ENCODE data around the gene GATB.

The GATB gene

DNA sequence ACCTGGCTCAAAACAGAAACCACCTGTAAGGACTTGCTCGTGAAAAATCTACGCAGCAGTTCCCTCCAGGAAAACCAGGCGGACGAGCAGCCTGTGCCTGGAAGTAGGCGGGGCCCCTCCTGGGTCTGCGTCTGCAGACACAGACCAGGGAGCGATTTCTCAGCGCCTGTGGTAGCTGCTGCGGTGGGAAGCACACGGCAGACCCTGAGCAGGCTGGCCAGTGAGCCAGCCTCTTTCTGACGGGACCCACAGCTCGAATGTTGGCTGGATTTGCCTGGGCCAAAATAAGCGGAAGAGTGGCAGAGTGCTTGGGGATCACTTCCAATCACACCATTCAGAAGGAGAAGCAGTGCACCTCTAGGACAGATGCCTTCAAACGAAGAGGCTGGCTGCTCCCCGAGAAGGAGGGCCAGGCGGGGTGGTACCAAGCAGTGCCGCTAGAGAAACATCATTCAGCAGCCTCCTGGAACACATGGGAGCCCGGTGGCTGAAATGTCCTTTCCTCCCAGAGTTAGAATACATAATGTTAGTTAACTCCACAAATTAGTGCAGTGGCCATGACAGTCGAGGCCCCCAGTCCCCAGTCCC lies 85.9 kb downstream of the GATB start:
- DNase-seq (ENCODE audit: low read depth in 2 of 2): no peak

DNA sequence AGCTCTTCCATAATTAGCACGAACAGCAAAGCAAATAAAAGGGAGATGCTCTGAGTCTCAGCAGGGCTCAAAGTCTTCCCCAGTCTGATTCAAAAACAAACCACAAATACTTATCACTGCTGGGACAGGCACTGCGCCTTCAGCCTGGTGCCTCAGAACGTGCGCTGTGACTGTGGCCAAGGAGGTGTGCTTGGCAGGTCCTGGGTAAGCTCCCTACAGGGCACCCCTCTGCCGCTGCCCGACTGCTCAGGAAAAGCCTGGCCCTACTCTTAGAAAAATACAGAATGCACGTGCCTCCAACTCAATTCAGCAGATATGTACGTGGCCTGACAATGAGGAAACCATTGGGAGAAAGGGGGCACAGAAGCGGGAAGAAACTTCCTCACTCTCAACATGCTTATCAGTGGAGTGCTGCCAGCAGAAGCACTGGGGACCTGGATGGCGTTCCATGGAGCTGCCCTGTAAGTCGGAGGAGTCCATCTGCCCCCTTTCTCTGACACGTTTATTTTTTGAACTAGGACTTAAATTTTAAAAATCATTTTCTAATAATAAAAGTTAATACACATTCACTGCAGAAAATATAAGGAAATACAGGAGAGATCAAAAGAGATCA lies 86.8 kb downstream of the GATB start:
- DNase-seq (ENCODE audit: low read depth in 2 of 2): no peak

DNA sequence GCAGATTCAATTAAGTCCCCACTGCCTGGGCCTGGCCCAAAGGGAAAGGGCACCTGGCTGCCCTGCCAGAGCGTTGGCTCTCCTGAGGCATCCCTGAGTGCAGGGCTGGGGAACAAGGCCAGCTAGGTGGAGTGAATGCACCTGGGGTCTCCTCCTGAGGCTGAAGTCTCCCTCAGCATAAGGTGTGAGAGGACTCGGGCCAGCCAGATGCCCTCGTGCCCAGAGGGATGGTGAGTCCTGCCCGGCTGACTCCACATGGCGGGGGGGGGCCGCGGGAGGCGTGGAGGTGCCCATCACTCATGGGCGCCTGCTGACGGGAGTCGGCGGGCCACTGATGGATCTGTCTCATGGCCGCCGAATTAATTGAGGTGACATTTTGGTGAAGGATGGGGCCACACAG lies 87.8 kb downstream of the GATB start:
- no peak for DNase-seq (ENCODE audit: low read depth in 2 of 2)

DNA sequence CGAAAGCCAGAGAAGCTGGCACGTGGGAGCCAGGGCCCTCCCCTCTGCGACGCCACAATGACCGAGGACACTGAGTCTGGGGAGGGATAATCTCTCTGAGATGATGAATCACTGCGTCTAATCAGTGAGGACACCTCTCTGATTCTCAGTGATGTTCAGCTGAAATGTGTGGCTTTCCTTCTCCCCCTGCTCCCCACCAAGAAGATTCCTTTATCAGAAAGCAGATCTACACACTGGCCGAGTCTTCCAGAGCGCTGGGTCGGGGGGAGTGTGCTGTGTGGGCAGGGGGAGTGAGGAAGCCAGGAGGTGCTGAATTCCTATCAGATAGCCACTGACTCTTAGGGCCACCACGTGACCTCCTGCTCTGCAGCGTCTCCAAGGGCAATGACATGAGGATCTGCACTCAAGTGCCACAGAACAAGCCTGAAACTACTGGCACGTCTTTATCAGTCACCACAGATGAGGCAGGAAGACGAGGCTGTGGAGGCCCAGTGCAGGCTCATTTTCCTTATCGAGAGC lies 89.2 kb downstream of the GATB start:
- DNase-seq (ENCODE audit: low read depth in 2 of 2): no peak

DNA sequence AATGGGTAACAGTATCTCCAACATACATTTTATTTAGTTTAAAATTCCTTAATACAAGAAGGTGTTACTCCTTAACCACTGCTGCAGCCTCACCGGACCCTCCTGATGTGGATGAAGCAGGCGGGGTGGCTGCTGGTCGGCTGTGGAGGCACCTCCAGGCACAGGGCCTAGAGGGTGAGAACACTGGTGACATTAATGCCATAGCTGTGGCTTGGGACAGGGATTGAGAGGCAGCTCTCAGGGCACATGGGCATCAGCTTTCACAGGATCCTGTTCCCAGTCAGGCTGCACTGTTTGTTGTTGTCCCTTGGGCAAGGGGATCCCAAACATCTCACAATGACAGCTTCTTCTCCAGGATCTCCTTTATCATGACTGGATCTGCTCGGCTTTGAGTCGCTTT lies 90.0 kb downstream of the GATB start:
- DNase-seq (ENCODE audit: low read depth in 2 of 2): no peak

DNA sequence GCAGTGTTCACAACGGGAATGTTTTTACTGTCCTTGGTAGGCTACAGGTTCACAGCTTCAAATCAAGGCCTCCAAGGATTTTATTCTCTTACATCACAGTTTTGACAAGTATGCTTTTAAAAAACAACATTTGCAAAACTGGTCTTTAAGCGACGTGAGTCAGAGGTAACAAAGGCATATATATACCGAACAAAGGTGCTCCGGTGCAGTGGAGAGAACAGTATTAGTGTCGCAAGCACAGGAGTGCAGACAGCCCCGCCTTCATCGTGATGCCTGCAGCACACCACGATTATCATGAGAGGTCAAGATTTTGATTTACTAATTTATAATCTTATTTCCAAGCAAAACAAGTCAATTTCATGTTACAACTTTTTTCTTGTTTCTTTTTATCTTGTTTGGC lies 90.8 kb downstream of the GATB start:
- DNase-seq (ENCODE audit: low read depth in 2 of 2): no peak

DNA sequence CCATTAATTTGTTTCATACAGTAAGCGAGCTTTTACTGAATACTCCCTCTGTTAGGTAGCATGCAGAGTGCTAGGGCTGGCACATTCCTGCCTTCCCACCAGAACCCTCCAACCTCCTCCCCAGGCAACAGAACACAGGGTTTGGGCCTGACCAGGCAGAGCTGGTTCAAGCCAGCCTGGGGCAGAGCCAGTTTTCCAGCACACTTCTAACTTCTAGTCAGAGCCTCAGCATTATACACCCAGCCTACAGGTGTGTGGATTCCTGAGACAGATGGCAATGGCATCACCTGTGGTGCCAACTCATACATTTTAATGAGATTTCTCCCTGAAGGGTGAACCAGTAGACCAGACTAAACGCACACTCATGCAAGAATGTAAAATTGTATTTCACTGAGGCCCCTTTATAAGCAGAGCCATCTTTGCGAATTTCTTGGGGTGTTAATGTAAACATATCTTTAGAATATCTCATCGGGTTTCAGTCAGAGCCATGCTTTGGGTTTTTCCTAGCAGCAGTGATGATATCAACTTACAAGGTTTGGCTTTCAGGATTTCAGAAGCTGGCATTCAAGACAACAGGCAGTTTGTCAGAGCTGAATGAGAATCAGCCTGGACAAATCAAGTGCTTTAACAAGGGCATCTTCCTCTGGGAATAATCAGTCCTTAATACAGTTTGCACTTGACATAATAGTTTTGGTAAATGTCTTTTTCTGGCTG lies 92.0 kb downstream of the GATB start:
- DNase-seq (ENCODE audit: low read depth in 2 of 2): no peak

DNA sequence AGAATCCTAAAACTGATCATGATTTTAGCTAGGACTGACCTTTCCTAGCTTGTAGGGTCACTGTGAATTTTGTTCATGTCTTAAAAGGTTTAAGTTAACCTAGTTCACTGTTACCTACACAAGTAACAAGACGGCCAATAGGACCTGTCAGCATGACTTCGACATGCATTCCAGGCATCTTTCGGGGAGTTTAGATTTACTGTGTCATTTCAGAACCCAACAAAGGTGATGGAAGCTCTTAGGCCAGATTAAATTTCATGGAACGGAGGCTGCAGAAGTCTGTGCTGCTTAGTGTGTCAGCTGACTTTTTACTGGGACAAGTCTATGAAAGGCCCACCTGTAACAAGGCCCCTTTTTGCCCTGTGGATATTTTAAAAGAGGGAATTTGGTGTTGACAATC lies 93.1 kb downstream of the GATB start:
- DNase-seq (ENCODE audit: low read depth in 2 of 2): no peak

DNA sequence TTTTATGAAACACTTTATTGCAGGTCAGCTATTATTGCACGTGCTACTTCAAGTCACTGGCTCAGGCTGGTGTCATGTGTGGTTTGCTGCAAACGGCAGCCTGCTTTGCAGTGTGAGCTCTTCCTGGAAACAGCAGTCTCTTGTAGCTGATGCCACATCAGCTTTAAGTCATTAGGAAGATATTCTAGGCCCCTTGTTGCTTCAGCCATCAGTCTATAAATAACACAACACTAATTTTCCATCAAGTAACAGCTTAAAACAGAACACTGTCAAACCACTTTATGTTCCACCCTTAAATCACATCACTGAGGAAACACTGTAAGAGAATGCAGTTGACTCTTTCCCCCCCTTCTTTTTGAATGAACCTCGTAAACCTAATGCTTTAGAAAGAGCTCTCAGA lies 93.8 kb downstream of the GATB start:
- no peak for DNase-seq (ENCODE audit: low read depth in 2 of 2)

DNA sequence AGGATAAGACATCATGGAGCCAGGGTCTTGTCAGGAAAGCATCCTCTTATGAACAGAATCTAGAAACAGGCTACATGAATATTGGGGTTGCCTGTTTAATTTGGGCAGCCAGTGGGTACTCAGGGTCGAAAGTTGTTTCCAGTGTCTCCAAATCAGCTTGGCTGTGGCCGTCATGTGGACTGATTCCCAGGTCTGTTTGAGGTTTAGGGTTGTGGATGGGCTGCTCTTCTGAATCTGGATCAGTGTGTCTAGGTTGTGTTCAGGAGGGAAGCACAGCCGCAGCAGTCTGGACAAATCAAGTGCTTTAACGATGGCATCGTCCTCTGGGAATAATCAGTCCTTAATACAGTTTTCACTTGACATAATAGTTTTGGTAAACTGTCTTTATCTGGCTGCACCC lies 94.3 kb downstream of the GATB start:
- DNase-seq (ENCODE audit: low read depth in 2 of 2): no peak

DNA sequence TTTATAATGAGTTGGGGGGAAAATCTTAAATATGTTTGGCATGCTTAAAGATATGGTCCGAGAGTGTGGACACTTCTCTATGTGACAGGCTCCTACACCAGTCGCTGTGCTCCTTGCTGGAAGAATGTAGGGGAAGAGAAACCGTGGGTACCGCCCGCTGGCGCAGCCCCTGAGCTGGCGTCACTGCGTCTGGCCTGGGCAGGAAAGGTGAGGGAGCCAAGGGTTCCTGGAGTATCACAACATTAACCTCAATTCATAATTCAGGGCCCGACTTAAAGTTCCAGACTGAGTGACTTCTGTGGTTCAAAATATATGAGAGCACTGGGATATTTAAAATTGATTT lies 95.1 kb downstream of the GATB start:
- no peak for DNase-seq (ENCODE audit: low read depth in 2 of 2)

DNA sequence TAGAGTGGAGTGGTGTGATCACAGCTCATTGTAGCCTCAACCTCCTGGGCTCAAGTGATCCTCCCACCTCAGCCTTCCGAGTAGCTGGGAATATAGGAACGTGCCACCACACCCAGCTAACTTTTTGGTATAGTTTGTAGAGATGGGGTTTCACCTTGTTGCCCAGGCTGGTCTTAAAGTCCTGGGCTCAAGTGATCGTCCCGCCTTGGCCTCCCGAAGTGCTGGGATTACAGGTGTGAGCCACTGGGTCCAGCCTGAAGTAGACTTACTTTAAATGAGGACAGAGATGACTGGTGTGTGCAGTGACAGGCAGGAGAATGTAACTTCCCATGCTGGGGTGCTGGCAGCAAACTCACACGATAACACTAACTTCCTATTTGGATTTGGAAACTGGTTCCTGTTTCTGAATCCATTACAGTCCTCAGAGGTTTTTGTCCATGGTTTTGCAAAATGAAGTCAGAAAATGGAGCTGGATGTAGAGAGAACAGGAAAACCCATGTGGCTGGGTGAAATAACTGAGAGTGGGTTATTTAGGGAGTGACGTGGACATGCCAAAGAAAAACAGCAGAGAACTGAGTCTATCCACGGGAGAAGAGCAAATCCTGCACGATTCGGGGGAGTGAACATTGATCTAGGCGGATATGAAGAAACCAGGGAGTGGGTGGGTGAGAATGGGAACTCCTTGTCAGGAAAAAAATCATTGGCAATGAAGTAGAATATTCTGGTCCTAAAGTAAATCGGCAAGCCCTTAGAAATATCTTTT lies 95.6 kb downstream of the GATB start:
- DNase-seq (ENCODE audit: low read depth in 2 of 2): no peak

DNA sequence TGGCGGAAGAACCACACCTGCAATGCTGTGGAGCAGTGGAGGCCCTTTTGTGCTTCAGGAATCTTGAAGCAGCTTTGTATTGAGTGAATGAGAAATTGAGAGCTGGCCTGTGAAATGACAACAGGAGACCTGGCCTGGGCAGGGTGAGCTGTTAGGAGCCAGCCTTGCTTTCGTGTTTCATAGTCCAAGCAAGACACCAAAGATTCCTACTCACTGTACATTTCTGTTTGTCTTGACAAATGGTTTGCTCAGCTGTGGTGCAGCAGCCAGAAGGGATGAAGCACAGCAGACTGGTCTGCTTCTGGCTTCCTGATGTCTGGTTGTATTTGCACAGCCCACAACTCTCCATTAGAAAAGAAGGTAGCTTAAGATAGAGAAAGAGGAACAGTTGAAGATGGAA lies 96.5 kb downstream of the GATB start:
- no peak for DNase-seq (ENCODE audit: low read depth in 2 of 2)

DNA sequence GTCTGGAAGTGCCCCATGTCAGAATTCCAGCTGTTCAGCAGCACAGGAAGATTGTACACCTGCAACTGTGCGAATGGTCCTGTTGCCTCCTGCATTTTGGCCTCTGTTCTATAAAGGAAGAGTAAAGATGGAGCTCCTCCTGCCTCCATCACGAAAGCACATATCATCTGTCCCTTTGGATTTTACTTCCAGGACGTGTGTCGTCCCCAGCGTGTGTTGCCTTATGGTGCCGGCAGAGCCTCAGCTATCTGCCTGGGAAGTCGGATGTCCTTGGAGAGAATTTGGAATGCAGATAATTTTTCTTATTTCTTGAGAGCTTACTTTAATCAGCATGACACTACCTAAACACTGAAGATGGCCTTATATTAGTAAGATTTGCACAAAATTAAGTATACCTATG lies 97.7 kb downstream of the GATB start:
- DNase-seq (ENCODE audit: low read depth in 2 of 2): no peak

DNA sequence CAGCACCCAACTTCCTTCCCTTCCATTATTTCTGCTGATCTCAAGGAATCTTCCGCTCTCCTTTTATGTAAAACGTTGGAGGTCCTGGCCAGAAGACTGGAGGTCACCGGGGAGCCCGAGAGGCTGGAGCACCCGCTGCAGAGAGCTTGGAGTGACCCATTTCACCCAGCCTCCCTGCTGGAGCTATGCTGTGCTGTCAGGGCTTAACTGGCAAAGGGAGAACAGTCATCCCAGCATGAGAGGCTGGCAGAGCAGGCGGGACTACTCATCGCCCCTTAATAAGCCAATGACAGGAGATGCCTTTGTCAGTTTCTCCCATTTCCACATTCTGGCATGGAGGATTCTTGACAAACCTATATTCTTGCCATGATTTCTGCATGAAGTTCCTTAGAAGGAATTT lies 98.9 kb downstream of the GATB start:
- no peak for DNase-seq (ENCODE audit: low read depth in 2 of 2)

DNA sequence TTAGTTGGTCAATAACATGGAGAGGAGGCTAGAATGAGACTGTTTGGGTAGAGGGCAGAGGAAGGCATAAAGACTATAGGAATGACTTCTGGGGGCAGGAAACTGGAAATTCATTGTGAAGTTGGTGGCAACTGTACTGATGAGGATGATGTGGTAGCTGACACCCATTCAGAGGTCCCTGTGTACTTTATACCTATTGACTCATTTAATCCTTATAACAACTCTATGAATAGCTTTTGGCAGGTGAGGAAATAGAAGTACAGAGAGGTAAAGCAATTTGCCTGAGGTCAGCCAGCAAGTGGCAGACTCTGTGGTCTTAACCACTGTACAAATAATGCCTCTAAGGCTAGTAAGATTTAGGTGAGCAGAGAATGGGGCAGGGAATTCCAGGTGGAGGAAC lies 100.1 kb downstream of the GATB start:
- DNase-seq (ENCODE audit: low read depth in 2 of 2): no peak

DNA sequence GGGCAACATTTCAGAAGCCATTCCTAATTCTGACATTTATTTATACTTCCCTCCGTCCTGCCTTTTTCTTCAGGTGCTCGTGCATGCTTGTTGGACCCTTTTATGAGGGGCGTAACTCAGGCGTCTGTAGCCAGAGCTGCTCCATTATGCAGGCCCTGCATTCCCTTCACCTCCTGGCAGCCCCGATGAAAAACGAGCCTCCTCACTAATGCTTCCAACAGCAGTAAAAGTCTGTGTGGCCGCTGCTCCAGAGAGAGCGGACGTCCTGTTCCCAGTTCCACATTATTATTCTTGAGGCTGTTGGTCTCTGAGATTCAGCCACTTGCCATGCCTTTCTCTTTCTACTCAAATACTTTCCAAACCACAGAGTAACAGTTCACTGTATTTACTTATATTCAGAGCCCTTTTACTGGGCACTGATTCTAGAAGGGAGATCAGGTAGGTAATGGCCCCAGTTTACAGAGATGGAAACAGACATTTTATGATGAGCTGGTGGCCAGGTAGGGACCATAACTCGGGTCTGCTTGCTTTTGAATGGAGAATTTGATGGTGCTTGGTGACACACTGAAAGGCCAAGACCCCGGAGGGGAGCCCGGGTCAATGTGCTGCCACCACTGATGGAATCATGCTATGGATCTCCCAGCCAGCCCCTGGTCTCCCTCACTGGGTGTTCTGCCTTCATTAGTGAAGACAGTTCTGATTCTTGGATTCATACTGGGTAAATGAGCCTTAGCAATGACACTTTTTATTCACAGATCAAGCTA lies 101.0 kb downstream of the GATB start:
- no peak for DNase-seq (ENCODE audit: low read depth in 2 of 2)

DNA sequence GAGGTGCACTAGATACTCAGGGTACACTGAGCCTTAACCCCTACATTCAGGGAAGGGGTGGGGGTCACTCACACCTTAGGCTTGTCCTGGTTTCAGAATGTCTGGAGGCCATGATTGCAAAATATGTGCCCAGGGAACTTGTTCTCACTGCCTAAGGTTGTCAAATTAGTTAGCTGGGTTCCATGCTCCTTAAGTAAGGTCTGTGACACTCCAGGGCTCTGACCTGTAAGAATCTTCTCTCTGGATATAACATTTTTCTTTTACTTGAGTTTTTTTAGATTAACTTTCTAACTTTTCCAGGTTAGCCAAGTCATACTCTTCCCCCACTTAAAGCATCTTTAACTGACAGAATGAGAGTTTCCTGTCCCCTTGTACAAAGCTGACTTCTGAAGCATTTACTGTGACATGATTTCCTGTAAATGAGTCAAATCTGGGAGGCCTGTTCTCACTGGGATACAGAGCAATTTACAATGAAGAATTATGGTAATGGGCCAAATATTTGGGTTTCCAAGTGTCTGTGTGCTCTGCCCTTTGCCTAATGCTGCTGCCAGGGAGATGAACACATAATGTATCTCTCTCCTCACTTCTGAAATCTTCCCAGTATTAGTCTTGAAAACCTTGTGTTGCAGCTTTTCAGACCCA lies 101.7 kb downstream of the GATB start:
- DNase-seq (ENCODE audit: low read depth in 2 of 2): no peak

DNA sequence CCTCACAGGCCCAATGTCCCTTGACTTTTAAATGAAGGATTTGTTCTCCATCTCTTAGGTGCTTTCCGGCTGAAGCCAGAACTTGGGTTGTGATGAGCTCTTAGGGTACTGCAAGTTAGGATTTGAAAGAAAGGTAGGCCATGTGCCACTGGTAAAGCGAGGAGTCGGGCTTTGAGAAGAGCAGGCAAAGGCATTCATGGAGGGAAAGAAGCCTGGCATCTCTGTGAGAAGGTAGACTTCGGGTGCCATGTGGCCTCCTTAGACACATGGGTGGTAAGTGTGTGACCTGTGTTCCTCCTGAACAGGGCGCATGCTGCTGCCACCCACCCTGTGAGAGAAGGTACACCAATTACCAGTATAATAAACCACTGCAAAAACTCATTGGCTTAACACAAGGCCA lies 102.9 kb downstream of the GATB start:
- no peak for DNase-seq (ENCODE audit: low read depth in 2 of 2)

DNA sequence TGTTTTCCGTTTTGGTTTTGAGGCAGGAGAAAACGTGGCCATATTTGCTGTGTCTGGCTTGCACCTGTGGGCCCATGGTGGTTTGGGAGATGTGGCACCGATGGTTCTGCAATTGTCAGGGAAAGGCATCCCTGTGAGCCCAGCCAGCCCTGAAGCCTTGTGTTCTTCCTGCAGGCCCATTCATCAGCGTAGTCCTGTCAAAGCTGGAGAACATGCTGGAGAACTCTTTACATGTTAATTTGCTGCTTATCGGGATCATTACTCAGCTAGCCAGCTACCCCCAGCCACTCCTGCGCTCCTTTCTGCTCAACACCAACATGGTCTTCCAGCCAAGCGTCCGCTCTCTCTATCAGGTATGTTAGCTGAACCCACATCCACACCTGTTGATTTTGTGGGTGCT lies 104.7 kb downstream of the GATB start:
- no peak for DNase-seq (ENCODE audit: low read depth in 2 of 2)

DNA sequence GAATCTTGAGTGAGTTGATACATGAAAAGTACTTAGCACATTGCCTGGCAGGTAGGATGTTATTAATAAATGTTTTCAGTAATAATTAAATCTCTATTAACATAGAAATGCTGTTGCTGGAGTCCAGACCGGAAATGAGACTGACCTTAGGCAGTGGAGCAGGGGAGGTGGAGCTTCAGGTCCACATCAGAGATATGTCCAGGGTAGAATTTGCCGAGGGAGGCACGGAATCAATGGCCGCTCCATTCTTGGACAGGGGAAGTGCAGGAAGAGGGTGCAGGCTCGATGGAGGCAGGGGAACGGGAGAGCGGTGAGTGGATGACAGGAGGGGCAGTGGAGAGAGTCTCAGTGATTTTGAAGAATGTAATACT lies 107.3 kb downstream of the GATB start:
- DNase-seq (ENCODE audit: low read depth in 2 of 2): no peak

All from stimulated activated CD8-positive, alpha-beta memory T cell treated with anti-CD3 and anti-CD28 coated beads, Interleukin-2, amount 100 ng/mL, for 48 hours (primary cell).